Heart right ventricle (tissue), 16 donors: ENCODE results near the gene MARCO. TPM values are rescaled to one million over a fixed set of nuclear protein-coding genes. Genes with fewer than 3 reads are reported as not detected.
A peak's percentile ranks its signal among the peaks of the same experiment; 100 is the strongest.

ENCODE experiments used
- ATAC-seq, 8 donors: fragments of 200-7000 bp; cut with Tn5 transposase; one replicate each; pipeline ENCODE4 v1.9.1; 2020; ENCODE audit warnings: mild to moderate bottlenecking in 8 of 8, moderate library complexity in 8 of 8, moderate number of reproducible peaks in 1 of 8
- DNase-seq, 2 donors: peaks; one replicate each; pipeline ENCODE4 v3.0.0-alpha.2; 2020
- H3K27ac ChIP-seq, 10 donors: fragments of 200-600 bp; sonication (generic) in 2 of 10; one replicate each; pipeline versions ENCODE4 v1.5.0 to v1.8.0; 2020 to 2022; ENCODE audit warnings: mild to moderate bottlenecking in 3 of 10
- H3K27me3 ChIP-seq, 7 donors: fragments of 200-600 bp; one replicate each; pipeline ENCODE4 v1.8.0; 2021 to 2022; ENCODE audit warnings: mild to moderate bottlenecking in 2 of 7
- H3K36me3 ChIP-seq, 9 donors: fragments of 200-600 bp; sonication (generic) in 1 of 9; one replicate each; pipeline versions ENCODE4 v1.5.0 to v1.8.0; 2020 to 2022; ENCODE audit warnings: mild to moderate bottlenecking in 2 of 9
- H3K4me1 ChIP-seq, 9 donors: fragments of 200-600 bp; sonication (generic) in 1 of 9; one replicate each; pipeline versions ENCODE4 v1.5.0 to v1.8.0; 2020 to 2022; ENCODE audit warnings: mild to moderate bottlenecking in 4 of 9
- H3K4me3 ChIP-seq, 10 donors: fragments of 200-600 bp; sonication (generic) in 2 of 10; one replicate each; pipeline versions ENCODE4 v1.5.0 to v1.8.0; 2020 to 2022; ENCODE audit warnings: mild to moderate bottlenecking in 7 of 10, moderate library complexity in 2 of 10
- H3K9me3 ChIP-seq, 11 donors: fragments of 200-600 bp in 10 of 11; sonication (generic) in 2 of 11; one replicate each; pipeline versions ENCODE4 v1.5.0 to v1.8.0; 2013 to 2022; ENCODE audit warnings: mild to moderate bottlenecking in 2 of 11, control low read depth in 1 of 11, moderate library complexity in 1 of 11
- CTCF ChIP-seq, 9 donors: fragments of 200-600 bp; sonication (generic) in 2 of 9; IDR thresholded peaks; one replicate each; pipeline versions ENCODE4 v1.5.0 to v1.8.0; 2021 to 2022; ENCODE audit warnings: antibody characterized with exemption in 9 of 9, mild to moderate bottlenecking in 5 of 9, moderate library complexity in 1 of 9
- WGBS, 2 donors: extraction: QIAGEN DNeasy Blood & Tissue Kit; methylation state at CpG; one replicate each; pipeline ENCODE4 v1.1.7; 2013; ENCODE audit warnings: inconsistent platforms in 1 of 2; 5-methylcytosine and 5-hydroxymethylcytosine counted together
- intact Hi-C, 10 donors: fragments of 100-400 bp; cut with DNase I; formaldehyde crosslinking; loops; one replicate each; pipeline versions ENCODE4 v1.11.1 to v1.14.2; 2022
- polyA plus RNA-seq, 2 donors: library from polyadenylated mRNA; stranded (reverse); fragments of 200-250 nt; gene quantifications; one replicate each; pipeline ENCODE4 v1.2.3, GENCODE V29; 2013
- total RNA-seq, 10 donors: library from RNA; stranded (reverse); fragmentation: NEBNext Ultra II Directional in 3 of 10; extraction: Animal tissue kit (Norgen Biotek cat#: 25700) in 3 of 10; gene quantifications; one replicate each; pipeline versions ENCODE4 v1.2.1 to v1.2.4, GENCODE V29; 2021 to 2023
- donor health status: Arrhythmogenic right ventricular cardiomyopathy.
- donor health status: ischemic (EF 13 %, LVEDD 7.1; RV severe dilation, severe dysfunction).
- donor health status: healthy with polysubstance abuse.
- donor health status: DM: no; HTN: yes; CAD: no.
- donor health status: DM: no; HTN: no; CAD: no.
- donor health status: ischemic (EF 25% LVEDD 6.9; RV normal size, moderate dysfunction).
- donor health status: ischemic (EF 25% LVEDD 5.7; RV mildly dilated, moderate dysfunction).
- donor health status: healthy.
- donor health status: DM: yes; HTN: yes; CAD: no.
- donor health status: Ischemic cardiomyopathy.
- donor health status: ischemic (EF 35%, LVEDD 5.7; RV mildly dilated, moderate dysfunction).
- donor health status: nonischemic (EF 11% LVEDD 7.7; RV severe dilation, severe dysfunction).
- donor health status: DM: yes; HTN: yes; CAD: no.
- donor health status: PGD.
- donor health status: ischemic (EF 29% LVEDD 5.4; RV normal size, mild dysfunction).
- donor health status: nonischemic (EF 23%, LVEDD 6.1; RV moderate dilation, normal function).

Gene MARCO
- total and polyA plus RNA-seq, 12 donors, result 0.47 to 31.2 (median 3.2) TPM

DNA sequence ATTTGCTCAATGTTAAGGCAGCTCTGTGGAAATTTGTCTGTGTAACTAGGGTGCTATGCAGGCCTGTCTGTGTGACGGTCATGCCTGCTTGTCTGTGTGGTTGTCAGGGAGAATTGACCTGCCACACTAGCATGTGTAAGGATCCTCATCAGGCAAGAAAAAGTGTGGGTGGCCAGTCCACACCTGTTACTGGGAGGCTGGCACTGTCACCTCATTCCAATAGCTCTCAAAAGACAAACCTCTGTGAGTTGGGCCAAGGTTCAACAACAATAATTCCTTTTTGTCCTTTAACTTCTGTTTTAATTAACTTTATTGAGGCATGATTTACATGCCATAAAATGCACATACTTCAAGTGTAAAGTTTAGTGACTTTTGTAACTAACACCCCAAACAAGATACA is 4.2 kb upstream of the MARCO start:
- TF ChIP-seq CTCF (IDR thresholded peaks at IDR 0.05), result no peak
- whole genome bisulfite sequencing, 2 donors, result 75 to 85% methylated on average over 1 of the region's 1 CpG
- H3K36me3 ChIP-seq, result no peaks in the 10 kb centered on the region
- DNase-seq (no peak), ATAC-seq (no peak)
- peaks cover 0 to 6% (median 0%) of the 10 kb centered on the region in 7 donors for H3K27me3 ChIP-seq
- H3K4me1 ChIP-seq, result peaks cover 0 to 45% (median 0%) of the 10 kb centered on the region in 9 donors
- H3K9me3 ChIP-seq, result peaks cover 0 to 20% (median 12%) of the 10 kb centered on the region in 11 donors
- intact Hi-C loops, result no loop called here
- no peak overlapping the region for H3K4me3 ChIP-seq
- H3K27ac ChIP-seq, result peak overlapping the region in 1 of 10 donors; percentile 64

DNA sequence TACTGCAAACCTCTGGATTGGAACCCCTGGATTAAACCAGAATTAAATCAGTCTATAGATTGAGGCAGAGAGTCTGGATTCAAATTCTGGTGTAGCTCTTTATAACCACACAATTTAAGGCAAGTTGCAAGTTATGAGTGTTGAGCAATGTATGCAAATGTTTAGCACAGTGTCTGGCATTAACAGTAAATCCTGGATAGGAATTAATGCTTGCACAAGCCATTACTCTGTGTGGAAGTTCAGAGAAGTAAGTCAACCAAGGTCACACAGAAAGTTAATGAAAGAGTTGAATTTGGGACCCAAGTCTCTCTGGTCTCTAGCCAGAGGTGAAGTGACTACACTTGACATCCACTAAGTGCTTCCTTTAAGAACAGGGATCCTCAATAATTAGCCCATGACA is 2.0 kb upstream of the MARCO start:
- peak overlapping the region in 1 of 10 donors; percentile 65 for H3K27ac ChIP-seq
- no peak for TF ChIP-seq CTCF (IDR thresholded peaks at IDR 0.05)
- H3K9me3 ChIP-seq, result no peaks in the 10 kb centered on the region
- peaks cover 0 to 10% (median 0%) of the 10 kb centered on the region in 7 donors for H3K27me3 ChIP-seq
- intact Hi-C loops, result no loop called here
- DNase-seq, result no peak
- H3K4me3 ChIP-seq, result no peak overlapping the region
- H3K36me3 ChIP-seq, result no peaks in the 10 kb centered on the region
- H3K4me1 ChIP-seq, result peaks cover 0 to 45% (median 0%) of the 10 kb centered on the region in 9 donors
- peak in 3 of 8 donors; percentile 10 to 50 (median 18) for ATAC-seq

DNA sequence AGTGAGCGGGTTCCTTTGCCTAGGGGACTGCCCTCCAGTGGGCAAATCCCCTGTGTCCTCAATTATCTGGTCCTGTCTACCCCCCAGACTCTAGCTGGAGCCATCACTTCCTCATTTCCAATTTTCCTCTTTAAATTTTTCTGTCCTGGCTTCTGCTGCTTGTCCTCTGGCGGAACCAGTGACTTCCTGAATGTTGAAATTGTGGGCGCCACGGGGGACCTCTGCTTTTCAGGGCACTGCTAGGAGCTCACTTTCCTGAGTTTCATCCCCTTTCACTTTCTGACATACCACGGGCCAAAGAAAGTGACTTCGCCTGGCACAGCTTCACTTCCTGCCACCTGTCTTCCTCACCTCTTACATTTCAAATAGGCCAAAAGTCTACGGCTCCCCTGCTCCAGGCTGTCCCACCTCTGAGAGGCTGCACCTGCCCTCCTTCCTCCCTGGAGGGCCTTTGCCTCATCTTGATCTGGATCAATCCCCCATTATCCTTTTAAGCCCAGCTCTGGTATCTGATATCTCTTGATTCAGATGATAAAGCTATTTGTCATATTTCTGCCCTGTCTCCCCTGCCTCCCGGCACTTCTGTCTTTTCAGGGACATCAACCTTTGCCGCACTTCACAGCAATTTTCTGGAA is 1.4 kb upstream of the MARCO start:
- no peak for TF ChIP-seq CTCF (IDR thresholded peaks at IDR 0.05)
- Histone ChIP-seq H3K4me3 (no peak overlapping the region), H3K4me1 (peaks cover 0 to 48% (median 0%) of the 10 kb centered on the region in 9 donors), H3K27ac (peak overlapping the region in 1 of 10 donors; percentile 65), H3K36me3 (no peaks in the 10 kb centered on the region), H3K27me3 (peaks cover 0 to 13% (median 0%) of the 10 kb centered on the region in 7 donors), H3K9me3 (no peaks in the 10 kb centered on the region)
- intact Hi-C loops, result no loop called here
- ATAC-seq (peak; percentile 43 to 72 (median 50)), DNase-seq (peak; percentile 17 to 20)
- 67 to 69% methylated on average over 9 of the region's 9 CpGs for WGBS, 2 donors

- DNase-seq (no peak), ATAC-seq (no peak)
- Histone ChIP-seq H3K9me3 (no peaks in the 10 kb centered on the region), H3K36me3 (no peaks in the 10 kb centered on the region), H3K4me3 (peak overlapping the region in 1 of 10 donors; percentile 29), H3K27me3 (peaks cover 0 to 17% (median 0%) of the 10 kb centered on the region in 7 donors), H3K4me1 (peaks cover 0 to 44% (median 0%) of the 10 kb centered on the region in 9 donors), H3K27ac (peak overlapping the region in 1 of 10 donors; percentile 12)
- 41 to 45% methylated on average over 2 of the region's 2 CpGs for WGBS, 2 donors
- TF ChIP-seq CTCF (IDR thresholded peaks at IDR 0.05), result no peak
- intact Hi-C loops, result no loop called here
Measured at GRCh38 chr2:118943286-118943685, 1.3 kb downstream of the MARCO start.
